RKO (cell line): Measurements from ENCODE around the gene THADA.

ENCODE experiments used
- DNase-seq: peaks from one replicate; pipeline ENCODE4 v3.0.0-alpha.2; 2016; ENCODE audit warnings: low spot score

THADA gene

DNA sequence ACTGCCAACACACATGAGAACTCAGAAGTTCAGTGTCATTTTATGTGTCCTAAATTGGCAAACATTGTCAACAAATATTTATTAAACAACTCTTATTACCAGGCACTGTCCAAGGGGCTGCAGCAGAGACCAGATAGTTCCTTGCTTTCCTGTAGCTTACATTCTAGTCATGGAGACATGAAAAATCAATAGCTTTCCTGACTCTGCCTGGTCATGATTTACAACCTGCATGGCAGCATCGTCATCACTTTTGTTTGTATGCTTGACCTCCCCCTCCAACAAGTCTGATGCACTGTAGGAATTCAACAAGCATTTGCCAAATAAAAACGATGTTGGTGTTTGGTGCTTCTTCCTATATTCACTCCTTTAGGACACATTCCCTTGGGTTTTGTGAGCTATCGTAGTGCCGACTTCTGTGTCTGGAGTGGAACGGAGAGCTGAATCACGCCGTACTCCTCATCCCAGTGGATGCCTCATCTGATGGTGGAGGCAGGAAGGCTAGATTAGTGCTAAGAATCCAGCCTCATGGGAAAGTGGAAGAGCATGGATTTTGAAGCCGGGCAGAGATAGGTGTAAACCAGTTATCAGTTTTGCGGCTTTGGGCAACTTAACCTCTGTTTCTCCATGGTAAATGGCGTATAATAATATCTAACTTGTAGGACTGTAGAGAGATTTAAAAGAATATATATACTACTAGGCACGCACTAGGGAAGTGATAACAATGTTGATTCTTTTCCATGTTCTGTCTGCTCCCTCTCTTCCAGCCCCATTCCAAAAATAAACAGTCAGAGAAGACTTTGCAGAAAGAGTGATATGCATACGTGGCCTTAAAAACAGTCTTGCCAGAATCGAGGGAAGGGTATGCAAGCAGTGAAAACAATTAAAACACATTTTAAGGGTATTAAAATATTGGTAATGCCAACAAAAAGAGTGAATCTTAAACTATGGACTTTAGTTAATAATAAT lies 249.0 kb downstream of the THADA start:
- DNase-seq: no peak

DNA sequence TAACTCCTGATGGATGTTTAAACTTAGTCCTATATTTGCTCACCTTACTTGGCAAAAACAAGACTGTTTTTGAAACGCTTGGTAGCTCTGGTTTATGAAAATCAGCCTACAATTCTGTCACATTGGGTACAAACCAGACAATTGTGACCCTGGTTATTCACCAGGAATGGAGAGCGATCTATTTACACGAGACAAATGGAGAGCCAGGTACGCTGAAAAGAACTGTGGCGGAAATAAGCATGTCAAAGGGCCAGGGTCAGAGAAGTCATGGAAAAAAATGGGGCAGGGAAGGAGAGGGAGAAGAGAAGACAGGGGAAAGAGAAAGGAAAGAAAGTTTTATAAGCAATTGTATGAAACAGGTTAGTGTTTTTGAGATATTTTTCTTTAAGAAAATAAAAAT lies 250.0 kb downstream of the THADA start:
- DNase-seq: no peak

DNA sequence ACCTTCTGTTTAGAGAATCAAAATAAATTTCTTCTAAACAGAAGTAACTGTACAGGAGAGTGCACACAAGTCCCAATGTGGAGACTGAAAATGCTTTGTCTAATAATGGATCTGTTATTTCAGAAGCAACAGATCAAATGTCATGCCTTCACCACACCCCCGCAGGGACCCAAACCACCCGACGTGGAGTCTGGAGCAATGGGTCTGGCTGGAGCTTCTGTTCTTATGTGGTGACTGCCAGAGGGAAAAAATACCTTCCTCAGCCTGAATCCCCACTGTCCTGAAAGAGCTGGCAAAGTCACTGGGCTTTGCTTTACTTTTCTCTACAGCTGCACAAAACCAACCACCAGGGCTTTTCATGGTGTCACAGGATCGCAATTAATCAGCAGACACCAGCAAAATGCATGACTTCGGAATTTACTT lies 250.4 kb downstream of the THADA start:
- DNase-seq: no peak

DNA sequence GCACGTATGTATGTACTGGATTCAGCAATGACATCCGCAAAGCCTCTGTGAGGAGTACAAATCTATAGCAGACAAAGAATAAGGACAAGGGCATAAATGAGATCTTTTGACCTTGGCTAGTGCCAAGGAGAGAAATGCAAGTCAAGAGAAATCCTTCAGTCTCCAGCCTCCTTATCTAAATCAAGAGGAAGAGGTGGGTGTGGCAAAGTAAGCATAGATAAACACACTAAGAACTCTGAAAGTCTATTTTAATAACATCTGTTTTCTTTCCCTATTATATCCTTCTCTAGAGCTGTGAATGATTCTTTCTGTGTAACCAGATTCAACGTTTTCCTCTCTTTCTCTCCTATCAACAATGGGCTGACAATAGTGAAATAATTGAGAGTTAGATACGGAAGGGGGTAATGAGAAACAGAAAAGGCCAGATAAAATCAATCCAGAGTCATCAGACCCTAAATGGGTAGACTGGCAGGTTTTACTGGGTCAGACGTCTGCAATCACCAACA lies 250.9 kb downstream of the THADA start:
- DNase-seq: no peak

DNA sequence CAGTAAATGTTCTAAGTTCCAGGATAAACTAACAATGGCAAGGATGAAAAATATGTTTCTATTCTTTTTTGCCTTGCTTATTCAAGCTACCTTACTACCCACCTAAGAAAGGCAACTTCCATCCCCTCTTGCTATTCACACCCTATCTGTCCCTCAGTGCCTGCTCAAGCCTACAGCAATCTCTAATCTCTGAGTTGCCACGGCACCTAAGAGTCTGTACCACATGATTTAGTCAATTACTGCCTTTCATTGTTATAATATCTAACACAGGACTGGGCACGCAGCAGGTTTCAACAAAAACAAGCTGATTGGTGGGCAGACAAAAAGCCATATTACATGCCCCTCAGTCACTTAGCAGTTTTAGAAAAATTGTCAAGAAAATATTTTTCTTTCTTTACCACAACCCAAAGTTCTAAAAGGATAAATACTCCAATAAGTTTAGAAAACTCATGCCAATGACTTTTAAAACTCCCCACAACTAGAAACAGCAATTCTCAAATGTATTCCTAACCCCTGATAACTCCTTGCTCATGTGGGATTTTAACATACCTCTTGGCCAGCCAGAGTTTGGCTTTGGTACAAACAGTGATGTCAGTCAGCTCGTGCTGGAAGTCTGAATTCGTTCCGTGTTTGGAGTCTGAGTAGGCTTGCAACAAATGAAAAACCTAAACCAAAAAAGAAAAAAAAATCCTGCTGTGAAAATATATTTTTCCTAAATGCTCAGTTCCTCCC lies 252.1 kb downstream of the THADA start:
- DNase-seq: no peak

DNA sequence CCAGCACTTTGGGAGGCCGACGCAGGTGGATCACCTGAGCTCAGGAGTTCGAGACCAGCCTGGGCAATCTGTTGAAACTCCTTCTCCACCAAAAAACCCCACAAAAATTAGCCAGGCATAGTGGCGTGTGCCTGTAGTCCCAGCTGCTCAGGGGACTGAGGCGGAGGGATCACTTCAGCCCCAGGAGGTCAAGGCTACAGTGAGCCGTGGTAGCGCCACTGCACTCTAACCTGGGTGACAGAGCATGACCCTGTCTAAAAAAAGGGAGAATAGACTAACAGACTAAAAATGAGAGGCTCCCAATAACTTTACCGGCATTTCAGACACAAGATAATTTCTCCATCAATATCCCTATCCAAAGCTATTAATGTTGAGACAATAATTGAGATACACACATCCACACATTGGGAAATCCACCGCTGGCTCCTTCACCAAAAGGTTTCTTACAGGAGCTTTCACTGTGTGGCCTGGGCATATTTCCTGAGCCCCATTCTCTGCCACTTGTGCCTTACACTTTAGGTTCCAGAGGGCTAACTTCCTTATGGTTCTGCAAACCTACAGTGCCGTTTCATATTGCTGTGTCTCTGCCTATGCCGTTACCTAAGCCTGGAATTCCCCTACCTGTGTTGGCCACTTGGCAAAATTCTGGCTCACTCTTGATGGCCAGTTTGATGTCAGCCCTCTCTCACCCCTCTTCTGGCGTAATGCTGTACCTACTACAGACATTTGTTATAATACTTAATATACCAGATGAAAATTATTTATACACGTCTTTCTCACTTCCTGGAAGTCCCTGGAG lies 253.7 kb downstream of the THADA start:
- no peak for DNase-seq

DNA sequence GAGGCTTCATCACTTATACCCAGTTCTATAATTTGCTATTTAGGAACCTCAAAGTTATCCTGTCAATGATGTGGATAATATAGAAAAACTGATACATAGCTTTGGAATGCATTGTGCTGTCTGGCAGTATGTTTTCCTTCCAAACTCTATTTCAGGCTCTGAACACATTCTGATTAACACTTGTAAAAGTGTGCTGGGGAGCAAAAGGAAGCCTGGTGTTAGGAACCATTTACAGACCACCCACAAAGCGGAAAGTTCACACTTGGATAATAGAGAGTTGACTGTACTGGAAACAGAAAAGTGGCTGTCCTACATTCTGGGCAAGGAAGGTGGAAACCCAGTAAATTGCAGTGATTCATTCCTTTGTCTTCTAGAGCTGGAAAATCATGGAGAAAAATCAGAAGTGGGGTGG lies 254.9 kb downstream of the THADA start:
- no peak for DNase-seq

DNA sequence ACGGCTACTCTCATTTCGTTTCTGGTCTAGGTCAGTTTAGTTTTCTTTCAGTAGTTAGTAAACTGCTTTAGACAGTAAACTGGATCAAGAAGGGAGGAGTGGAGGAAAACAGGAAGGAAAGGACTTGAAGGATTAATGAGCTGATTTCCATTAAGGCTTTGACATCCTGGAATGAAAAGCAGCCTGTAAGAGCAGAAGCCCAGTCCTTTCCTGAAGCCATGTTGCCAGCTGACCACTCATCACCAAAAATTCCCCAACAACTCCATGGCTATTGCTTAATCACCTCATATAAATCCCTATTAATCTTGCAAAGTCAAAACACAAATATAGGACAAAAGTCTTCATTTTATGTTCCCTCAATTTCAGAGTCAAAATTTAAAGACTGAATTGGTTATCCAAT lies 255.8 kb downstream of the THADA start:
- no peak for DNase-seq

DNA sequence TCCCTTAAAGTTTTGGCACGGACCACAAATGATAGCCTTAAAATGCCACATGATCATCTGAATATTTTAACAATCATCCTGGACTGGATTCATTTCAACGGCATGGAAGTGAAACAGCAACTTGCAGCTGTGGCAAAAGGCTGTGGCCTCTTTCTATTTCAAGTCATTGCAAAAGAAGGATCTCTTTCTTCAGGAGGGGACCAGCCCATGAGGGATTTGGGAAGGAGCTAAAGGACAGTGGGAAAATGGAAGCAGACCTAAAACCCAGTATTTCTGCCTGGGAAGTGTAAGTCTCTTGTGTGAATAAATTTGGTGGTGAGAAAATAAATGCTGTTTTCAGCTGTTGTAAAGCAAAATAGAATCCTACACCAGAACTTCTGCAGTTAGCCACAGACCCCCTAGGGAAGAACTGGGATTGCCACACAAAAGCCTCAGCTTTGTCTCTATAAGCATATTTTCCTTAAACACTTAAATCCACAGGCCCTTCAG lies 262.1 kb downstream of the THADA start:
- DNase-seq: no peak

DNA sequence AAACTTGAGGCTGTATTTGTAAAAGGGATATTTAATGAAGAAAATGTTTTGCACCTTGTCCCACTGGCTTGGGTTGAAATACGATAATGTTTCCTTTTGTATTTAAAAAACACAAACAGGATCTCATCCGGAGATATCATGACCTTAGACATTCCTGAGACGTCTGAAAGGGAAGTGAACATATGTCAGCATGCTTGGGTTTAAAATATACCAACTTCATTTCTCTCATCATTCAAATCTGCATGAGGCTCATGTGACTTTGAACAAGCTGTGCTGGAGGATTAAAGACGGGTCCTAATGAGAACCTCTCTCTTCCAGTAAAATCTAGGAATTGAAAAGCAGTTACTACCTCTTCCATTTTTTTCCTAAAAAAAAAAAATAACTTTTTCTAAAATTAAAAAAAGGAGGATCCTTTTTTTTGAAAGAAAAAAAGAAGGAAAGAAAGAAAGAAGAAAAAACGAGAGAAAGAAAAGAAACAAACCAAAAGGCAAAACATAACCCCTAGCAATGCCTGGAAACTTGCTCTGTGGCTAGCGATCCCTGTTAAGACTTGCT lies 262.7 kb downstream of the THADA start:
- no peak for DNase-seq

DNA sequence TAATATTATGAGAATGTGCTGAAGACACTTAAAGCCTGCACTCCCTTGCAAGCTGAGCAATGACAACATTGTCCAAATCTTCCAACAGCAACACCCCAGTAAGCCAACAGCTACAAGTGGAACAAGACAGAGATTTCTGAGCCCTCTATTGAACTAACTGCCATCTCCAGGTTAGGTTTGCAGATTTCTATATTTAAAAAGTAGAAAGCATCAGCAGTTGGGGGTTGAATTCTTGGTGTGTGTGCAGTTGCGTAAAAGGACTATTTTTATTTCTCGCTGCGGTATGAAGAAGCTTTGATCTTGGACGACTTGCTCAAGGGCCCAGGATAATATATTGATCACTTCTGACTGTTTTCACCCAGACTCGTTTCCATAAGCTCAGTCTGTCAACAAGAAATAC lies 263.2 kb downstream of the THADA start:
- DNase-seq: no peak

DNA sequence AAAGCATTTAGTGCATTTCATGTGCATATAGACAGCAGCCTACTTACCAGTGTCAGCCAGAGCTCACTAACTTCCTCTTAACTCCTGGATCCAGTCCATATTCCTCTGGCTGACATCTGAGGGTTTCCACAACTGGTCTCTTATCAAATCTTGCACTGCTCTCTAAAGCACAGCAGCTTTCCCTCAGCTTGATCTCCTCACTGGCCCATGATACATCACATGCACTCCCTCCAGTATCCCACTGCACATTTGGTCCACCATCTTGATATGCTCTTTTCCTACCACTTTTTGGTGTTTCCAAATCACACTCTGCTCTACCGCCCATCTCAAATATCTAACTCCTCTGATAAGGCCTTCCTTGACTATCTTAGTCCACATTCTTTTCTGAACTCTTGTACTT lies 264.4 kb downstream of the THADA start:
- no peak for DNase-seq

DNA sequence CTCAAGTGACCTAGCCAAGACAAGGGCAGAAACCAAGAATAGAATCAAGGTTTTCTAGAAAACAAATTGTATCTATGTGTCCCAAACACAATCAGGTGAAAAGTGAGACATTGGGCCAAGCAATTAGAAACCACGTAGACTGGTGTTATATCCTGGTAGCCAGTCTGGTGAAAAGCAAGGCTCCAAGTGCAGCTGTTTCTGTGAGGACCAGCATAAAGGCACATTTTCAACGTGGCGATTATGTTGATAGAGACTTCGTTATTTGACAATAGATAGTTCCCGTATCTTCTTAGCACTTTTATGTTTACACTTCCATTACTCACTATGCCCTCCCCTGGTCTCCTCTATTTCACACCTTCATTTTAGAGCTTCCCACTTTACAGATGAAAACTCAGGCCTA lies 266.2 kb downstream of the THADA start:
- DNase-seq: no peak

DNA sequence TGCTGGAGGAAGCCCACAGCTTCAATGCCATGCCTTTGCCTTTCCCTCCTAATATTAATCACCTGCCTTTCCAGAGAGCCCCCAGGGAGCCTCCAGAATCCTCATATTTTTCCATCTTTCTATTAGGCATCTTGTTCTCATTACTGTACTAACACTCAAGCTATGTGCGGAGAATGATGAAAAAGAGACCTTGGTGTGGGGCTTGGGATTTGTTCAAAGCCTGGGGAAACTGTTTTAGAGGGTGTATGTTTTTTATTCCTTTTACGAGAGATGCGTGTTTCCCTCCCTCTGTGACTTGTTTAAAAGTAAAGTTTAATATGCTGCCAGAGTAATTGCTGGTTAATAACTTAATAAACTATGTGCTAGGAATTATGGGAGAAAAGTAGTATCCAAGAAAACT lies 267.0 kb downstream of the THADA start:
- DNase-seq: no peak

DNA sequence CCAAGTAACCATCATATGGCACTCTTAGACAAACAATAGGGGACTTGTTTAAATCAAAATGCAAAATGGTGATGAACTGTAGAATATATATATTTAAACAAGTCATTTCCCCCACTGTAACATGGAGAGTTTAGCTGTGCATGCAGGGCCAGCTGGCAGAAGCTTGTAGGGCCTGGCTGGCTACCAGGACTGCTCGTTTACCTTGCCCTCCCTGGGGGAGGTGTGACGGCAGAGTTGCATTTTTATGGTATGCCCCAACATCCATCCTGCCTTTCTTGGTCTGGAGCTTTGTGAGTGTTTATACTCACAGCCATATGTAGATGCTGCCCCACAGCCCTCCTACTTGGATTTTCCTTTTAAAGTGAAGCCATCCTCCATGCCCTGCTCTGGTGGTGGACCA lies 267.7 kb downstream of the THADA start:
- no peak for DNase-seq

DNA sequence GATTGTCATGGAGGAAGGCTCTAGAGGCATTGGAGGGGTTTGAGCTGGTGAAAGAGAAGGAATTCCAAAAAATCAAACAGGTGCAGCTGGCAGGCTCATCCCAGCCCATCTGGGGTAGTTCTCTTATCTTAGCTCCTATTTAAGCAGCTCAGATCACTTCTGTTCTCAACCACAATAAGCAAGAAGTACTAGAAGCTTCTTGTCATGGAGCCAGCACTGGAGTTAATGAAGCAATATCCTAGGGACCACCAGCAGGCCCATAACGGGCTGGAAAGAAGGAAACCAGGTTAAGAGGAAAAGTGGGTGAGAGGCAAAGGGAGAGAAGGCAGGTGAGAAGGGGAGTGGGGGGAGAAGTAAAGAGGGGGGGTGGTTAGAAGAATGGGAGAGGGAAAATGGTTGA lies 268.7 kb downstream of the THADA start:
- no peak for DNase-seq

DNA sequence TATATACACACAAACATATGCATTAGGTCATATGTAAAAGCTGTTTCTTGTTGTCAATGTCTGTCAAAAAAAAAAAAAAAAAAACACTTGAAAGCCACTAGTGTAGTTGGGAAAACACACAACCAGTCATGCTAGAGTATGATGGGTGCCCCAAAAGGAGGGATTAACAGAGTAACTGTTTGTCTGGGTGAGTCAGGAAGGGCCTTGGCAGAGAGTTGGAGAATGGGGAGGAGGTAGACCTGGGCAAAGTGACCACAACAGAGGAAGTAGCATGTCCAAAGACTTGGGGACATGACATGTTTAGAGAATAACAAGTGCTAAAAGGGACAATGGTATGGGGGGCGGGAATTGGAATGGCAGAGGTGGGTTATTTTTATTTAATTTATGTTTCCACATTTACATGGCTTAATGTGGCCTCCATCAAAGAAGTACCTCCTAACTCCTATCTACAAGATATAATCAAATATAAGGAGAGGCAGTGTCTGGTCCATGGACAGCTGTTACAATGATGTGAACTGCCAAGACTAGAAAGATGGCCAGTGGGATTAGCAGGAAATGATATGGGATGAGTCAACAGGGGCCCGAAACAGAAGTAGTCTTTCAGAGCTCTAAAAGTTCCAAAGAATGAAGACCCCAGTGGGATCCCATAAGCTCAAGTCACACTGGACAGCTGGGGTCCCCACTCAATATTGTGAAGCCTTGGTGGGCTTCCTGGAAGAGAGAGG lies 269.6 kb downstream of the THADA start:
- DNase-seq: no peak

DNA sequence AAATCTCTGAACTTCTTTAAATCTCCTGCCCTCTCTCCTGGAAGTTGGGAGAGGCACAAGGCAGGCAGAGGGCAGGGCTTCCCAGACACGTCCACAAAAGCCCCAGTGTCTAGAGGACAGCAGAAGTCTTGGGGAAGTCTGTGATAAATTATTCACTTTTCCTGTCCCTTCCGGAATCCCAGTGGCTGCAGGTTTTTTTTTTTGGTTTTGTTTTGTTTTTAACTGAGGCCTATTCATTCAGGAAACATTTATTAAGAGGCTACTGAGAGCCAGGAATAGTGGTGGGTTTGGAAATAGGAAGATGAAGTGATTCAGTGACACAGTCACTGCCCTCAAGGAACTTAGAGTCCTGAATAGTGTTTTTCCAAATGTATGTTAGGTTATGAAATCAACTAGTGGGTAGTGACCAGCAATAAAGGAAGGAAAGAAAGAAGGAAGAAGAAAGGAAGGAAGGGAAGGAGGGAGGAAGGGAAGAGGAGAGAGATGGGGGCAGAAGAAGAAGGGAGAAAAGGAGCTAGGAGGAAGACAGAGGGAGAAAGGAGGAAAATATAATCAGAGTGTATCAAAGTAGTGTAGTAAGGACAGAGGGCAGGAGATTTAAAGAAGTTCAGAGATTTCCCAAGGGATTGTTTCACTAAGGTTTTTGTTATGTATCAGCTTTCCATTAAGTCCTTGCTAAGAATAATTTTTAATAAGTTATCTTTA lies 270.6 kb downstream of the THADA start:
- DNase-seq: no peak

DNA sequence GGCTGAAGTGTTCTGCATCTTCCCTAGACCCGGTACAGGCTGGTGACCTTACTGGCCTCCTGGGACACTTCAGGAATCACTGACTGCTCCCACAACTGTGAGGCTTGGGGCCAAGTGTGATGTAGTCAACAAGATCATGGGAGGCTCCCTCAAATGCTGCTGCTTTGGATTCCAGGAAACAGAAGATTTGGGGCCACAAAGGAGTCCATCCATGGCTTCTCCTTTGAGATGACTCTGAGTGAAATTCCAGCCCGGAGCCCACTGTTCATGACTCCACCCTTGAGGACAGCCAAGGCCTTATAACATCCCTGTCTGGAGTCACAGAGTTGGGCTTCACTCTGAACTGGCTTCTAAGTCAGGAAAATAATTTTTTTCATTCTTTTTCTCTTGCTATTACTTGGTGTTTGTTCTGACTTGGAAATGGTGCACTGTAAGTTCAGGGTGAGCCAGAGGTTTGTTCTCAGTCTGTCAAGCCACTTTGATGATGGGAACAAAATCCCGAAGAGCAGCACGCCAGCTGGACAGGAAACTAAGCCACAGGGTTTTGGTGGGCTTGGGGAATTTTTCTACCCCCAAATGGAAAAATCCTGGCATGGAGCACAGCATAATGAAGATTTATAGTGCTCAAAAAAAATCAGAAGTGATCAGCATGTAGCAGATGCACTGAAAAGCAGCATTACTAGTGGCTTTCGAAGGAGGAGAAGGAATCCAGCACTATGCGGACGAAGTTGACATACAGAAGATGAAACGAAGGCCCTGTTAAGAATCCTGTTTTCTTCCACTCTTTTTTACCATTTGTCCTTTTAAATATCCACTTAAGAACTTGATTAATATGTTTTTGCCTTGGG lies 271.4 kb downstream of the THADA start:
- DNase-seq: no peak

DNA sequence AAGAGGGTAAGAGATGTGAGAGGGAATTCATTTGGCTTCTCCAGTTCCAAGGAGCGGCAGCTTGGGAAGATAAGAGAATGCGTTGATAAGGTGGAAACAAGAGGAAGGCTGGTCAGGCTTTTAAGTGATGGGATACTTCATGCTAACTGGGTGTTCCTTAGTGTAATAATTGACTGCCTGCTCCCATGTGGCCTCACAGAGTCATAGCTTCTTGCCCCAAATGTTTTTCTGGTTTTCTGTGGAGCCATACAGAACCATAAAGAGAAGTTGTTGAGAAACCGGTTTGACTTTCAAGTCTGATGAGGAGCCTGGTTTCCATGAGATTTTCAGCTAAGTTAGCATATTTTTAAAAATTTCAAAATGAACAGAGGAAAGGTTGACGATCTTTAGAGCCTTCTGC lies 272.0 kb downstream of the THADA start:
- no peak for DNase-seq
